Measurements from ENCODE around the gene PRR23A.

Gene PRR23A

DNA sequence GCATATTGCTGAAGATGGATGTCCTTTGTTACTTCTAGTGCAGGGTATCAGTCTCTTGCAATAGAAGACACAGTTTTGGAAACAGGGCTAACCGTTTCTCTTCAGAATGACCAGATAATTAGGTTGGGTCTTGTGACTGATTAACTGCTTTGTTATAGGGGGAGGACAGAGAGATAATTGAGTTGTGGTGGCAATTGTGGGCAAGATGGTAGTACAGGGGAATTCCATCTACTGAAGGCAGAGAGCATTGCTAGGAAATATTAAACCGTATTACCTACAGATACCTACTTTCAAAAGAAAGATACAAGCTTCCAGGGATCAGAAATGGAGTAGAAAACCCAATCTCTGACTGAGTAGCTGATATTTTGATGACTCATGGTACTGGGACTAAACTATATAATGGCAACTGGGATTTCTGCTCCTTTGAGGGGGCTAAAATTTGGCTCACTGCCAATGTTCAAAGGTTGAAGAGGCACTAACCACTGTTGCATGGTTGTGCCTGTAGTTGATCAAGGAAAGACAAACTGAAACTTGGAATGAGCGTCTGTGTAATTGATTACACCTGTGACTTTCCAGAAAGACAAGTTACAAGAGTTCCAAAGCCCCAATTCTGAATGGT, 10.5 kb upstream of the PRR23A start:
- Histone ChIP-seq H3K27me3 (ENCODE audit: control insufficient read depth, insufficient read depth, low read length) (no peaks in the 10 kb centered on the region), H3K4me1 (ENCODE audit: control insufficient read depth, insufficient read depth, low read length) (no peaks in the 10 kb centered on the region), H3K4me2 (ENCODE audit: low read length) (no peak overlapping the region), H3K36me3 (ENCODE audit: insufficient read depth, low read length) (no peaks in the 10 kb centered on the region), H3K9ac (ENCODE audit: low read depth, low read length) (no peak overlapping the region), H3K9me3 (replicated peaks; ENCODE audit: low read length) (no peaks in the 10 kb centered on the region), H3K4me3 (ENCODE audit: low read length) (no peak overlapping the region)

GRCh38 chr3:139005356-139005993, 593 bp downstream of the PRR23A start:
- Histone ChIP-seq H3K36me3 (ENCODE audit: insufficient read depth, low read length) (no peaks in the 10 kb centered on the region), H3K4me1 (ENCODE audit: control insufficient read depth, insufficient read depth, low read length) (no peaks in the 10 kb centered on the region), H3K4me3 (ENCODE audit: low read length) (no peak overlapping the region), H3K9me3 (replicated peaks; ENCODE audit: low read length) (no peaks in the 10 kb centered on the region), H3K27me3 (ENCODE audit: control insufficient read depth, insufficient read depth, low read length) (no peaks in the 10 kb centered on the region), H3K9ac (ENCODE audit: low read depth, low read length) (no peak overlapping the region), H3K4me2 (ENCODE audit: low read length) (no peak overlapping the region)

- no peaks in the 10 kb centered on the region for H3K36me3 ChIP-seq (ENCODE audit: insufficient read depth, low read length)
- peaks cover 20% of the 10 kb centered on the region for H3K27me3 ChIP-seq (ENCODE audit: control insufficient read depth, insufficient read depth, low read length)
- H3K4me2 ChIP-seq (ENCODE audit: low read length), result no peak overlapping the region
- H3K4me1 ChIP-seq (ENCODE audit: control insufficient read depth, insufficient read depth, low read length), result no peaks in the 10 kb centered on the region
- no peaks in the 10 kb centered on the region for H3K9me3 ChIP-seq (replicated peaks; ENCODE audit: low read length)
- no peak overlapping the region for H3K4me3 ChIP-seq (ENCODE audit: low read length)
- no peak overlapping the region for H3K9ac ChIP-seq (ENCODE audit: low read depth, low read length)
These were observed 10.4 kb downstream of the PRR23A start for GRCh38 chr3:138995706-138996105.

- Histone ChIP-seq H3K9me3 (replicated peaks; ENCODE audit: low read length) (no peaks in the 10 kb centered on the region), H3K36me3 (ENCODE audit: insufficient read depth, low read length) (no peaks in the 10 kb centered on the region), H3K4me3 (ENCODE audit: low read length) (no peak overlapping the region), H3K9ac (ENCODE audit: low read depth, low read length) (no peak overlapping the region), H3K4me1 (ENCODE audit: control insufficient read depth, insufficient read depth, low read length) (no peaks in the 10 kb centered on the region), H3K4me2 (ENCODE audit: low read length) (no peak overlapping the region), H3K27me3 (ENCODE audit: control insufficient read depth, insufficient read depth, low read length) (peaks cover 18% of the 10 kb centered on the region)
These were observed 18.9 kb downstream of the PRR23A start for GRCh38 chr3:138987181-138987580.

- no peak overlapping the region for H3K4me3 ChIP-seq (ENCODE audit: low read length)
- no peak overlapping the region for H3K4me2 ChIP-seq (ENCODE audit: low read length)
- H3K4me1 ChIP-seq (ENCODE audit: control insufficient read depth, insufficient read depth, low read length), result no peaks in the 10 kb centered on the region
- peaks cover 30% of the 10 kb centered on the region for H3K27me3 ChIP-seq (ENCODE audit: control insufficient read depth, insufficient read depth, low read length)
- no peaks in the 10 kb centered on the region for H3K36me3 ChIP-seq (ENCODE audit: insufficient read depth, low read length)
- no peak overlapping the region for H3K9ac ChIP-seq (ENCODE audit: low read depth, low read length)
- no peaks in the 10 kb centered on the region for H3K9me3 ChIP-seq (replicated peaks; ENCODE audit: low read length)
These were observed 20.1 kb downstream of the PRR23A start for GRCh38 chr3:138985932-138986331.

GRCh38 chr3:138984816-138985215, 21.3 kb downstream of the PRR23A start:
- no peaks in the 10 kb centered on the region for H3K4me1 ChIP-seq (ENCODE audit: control insufficient read depth, insufficient read depth, low read length)
- no peak overlapping the region for H3K9ac ChIP-seq (ENCODE audit: low read depth, low read length)
- H3K4me3 ChIP-seq (ENCODE audit: low read length), result no peak overlapping the region

GRCh38 chr3:138976047-138976446, 30.0 kb downstream of the PRR23A start:
- Histone ChIP-seq H3K27me3 (ENCODE audit: control insufficient read depth, insufficient read depth, low read length) (peaks cover 24% of the 10 kb centered on the region), H3K36me3 (ENCODE audit: insufficient read depth, low read length) (no peaks in the 10 kb centered on the region), H3K9ac (ENCODE audit: low read depth, low read length) (no peak overlapping the region), H3K4me3 (ENCODE audit: low read length) (no peak overlapping the region), H3K4me2 (ENCODE audit: low read length) (no peak overlapping the region), H3K9me3 (replicated peaks; ENCODE audit: low read length) (no peaks in the 10 kb centered on the region), H3K4me1 (ENCODE audit: control insufficient read depth, insufficient read depth, low read length) (no peaks in the 10 kb centered on the region)

More at GRCh38 chr3:138984816-138985215, 21.3 kb downstream of the PRR23A start:
- Histone ChIP-seq H3K36me3 (ENCODE audit: insufficient read depth, low read length) (no peaks in the 10 kb centered on the region), H3K4me2 (ENCODE audit: low read length) (no peak overlapping the region), H3K9me3 (replicated peaks; ENCODE audit: low read length) (no peaks in the 10 kb centered on the region), H3K27me3 (ENCODE audit: control insufficient read depth, insufficient read depth, low read length) (peaks cover 39% of the 10 kb centered on the region)

DNA sequence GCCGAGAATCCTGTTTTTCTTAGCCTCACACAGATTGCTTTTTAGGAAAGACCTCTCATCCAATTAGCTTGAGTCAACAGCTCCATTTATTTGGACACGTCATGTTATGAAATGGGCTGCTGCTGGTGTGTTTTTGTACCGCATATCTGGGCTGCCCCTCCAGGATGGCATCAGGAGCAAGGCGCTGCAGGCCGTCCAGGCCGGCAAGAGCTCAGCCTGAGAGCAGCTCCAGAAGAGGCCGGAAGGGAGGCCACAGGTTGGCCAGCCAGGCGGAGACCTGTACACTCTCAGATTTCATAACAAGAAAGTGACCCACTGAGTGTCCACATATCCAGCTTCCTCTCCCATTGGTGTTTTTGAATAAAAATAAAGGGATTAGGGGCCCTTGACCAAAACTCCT, 30.7 kb downstream of the PRR23A start:
- peaks cover 26% of the 10 kb centered on the region for H3K27me3 ChIP-seq (ENCODE audit: control insufficient read depth, insufficient read depth, low read length)
- no peaks in the 10 kb centered on the region for H3K36me3 ChIP-seq (ENCODE audit: insufficient read depth, low read length)
- H3K9ac ChIP-seq (ENCODE audit: low read depth, low read length), result no peak overlapping the region
- no peaks in the 10 kb centered on the region for H3K9me3 ChIP-seq (replicated peaks; ENCODE audit: low read length)
- no peaks in the 10 kb centered on the region for H3K4me1 ChIP-seq (ENCODE audit: control insufficient read depth, insufficient read depth, low read length)
- H3K4me3 ChIP-seq (ENCODE audit: low read length), result no peak overlapping the region
- no peak overlapping the region for H3K4me2 ChIP-seq (ENCODE audit: low read length)

DNA sequence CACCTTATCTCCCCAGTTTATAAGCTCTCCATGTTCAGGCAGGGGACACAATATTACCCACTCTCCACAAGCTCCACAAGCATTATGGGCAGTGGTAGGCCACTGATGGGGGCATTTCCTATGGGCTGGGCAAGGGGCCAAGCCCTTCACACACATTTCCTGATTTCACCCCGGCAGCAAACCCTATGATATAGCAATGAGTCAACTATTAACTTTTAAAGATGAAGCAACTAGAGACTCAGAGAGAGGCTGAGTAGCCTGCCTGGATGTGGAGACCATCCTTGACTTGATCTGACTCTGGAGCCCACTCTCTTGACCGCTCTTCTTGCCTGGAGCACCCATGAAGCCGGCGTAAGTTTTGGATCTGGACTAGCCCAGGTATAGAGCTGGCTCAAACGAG, 31.6 kb downstream of the PRR23A start:
- no peak overlapping the region for H3K4me3 ChIP-seq (ENCODE audit: low read length)
- H3K36me3 ChIP-seq (ENCODE audit: insufficient read depth, low read length), result no peaks in the 10 kb centered on the region
- no peaks in the 10 kb centered on the region for H3K9me3 ChIP-seq (replicated peaks; ENCODE audit: low read length)
- H3K4me2 ChIP-seq (ENCODE audit: low read length), result no peak overlapping the region
- peaks cover 26% of the 10 kb centered on the region for H3K27me3 ChIP-seq (ENCODE audit: control insufficient read depth, insufficient read depth, low read length)
- H3K9ac ChIP-seq (ENCODE audit: low read depth, low read length), result no peak overlapping the region
- H3K4me1 ChIP-seq (ENCODE audit: control insufficient read depth, insufficient read depth, low read length), result no peaks in the 10 kb centered on the region

- no peaks in the 10 kb centered on the region for H3K4me1 ChIP-seq (ENCODE audit: control insufficient read depth, insufficient read depth, low read length)
- H3K27me3 ChIP-seq (ENCODE audit: control insufficient read depth, insufficient read depth, low read length), result peaks cover 32% of the 10 kb centered on the region
- no peaks in the 10 kb centered on the region for H3K36me3 ChIP-seq (ENCODE audit: insufficient read depth, low read length)
- H3K9me3 ChIP-seq (replicated peaks; ENCODE audit: low read length), result no peaks in the 10 kb centered on the region
- H3K9ac ChIP-seq (ENCODE audit: low read depth, low read length), result no peak overlapping the region
- no peak overlapping the region for H3K4me2 ChIP-seq (ENCODE audit: low read length)
- H3K4me3 ChIP-seq (ENCODE audit: low read length), result no peak overlapping the region
These were observed 33.1 kb downstream of the PRR23A start for GRCh38 chr3:138972941-138973340.

- H3K27me3 ChIP-seq (ENCODE audit: control insufficient read depth, insufficient read depth, low read length), result peaks cover 32% of the 10 kb centered on the region
- H3K4me1 ChIP-seq (ENCODE audit: control insufficient read depth, insufficient read depth, low read length), result no peaks in the 10 kb centered on the region
- H3K9me3 ChIP-seq (replicated peaks; ENCODE audit: low read length), result no peaks in the 10 kb centered on the region
- H3K36me3 ChIP-seq (ENCODE audit: insufficient read depth, low read length), result no peaks in the 10 kb centered on the region
- no peak overlapping the region for H3K9ac ChIP-seq (ENCODE audit: low read depth, low read length)
- no peak overlapping the region for H3K4me3 ChIP-seq (ENCODE audit: low read length)
- no peak overlapping the region for H3K4me2 ChIP-seq (ENCODE audit: low read length)
These were observed 34.2 kb downstream of the PRR23A start for GRCh38 chr3:138971766-138972320.

DNA sequence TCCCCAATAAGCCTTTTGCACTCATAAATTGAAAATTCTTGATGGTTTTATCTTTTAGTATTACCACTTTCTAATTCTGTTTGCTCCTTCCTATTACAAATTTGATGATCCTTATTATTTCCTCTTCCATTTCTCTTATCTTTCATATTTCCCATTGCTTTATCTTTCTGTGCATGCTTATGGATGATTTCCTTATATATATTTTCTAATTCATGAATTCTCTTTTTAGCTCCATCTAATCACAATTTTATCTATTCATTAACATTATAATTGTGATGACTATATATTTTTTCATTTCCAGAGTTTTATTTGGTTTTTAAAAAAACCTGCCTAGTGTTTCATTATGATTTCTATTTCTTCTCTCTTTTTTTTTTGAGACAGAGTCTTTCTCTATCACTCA, 41.1 kb downstream of the PRR23A start:
- no peak overlapping the region for H3K4me2 ChIP-seq (ENCODE audit: low read length)
- H3K27me3 ChIP-seq (ENCODE audit: control insufficient read depth, insufficient read depth, low read length), result peaks cover 34% of the 10 kb centered on the region
- H3K4me3 ChIP-seq (ENCODE audit: low read length), result no peak overlapping the region
- no peaks in the 10 kb centered on the region for H3K36me3 ChIP-seq (ENCODE audit: insufficient read depth, low read length)
- no peaks in the 10 kb centered on the region for H3K4me1 ChIP-seq (ENCODE audit: control insufficient read depth, insufficient read depth, low read length)
- no peaks in the 10 kb centered on the region for H3K9me3 ChIP-seq (replicated peaks; ENCODE audit: low read length)
- H3K9ac ChIP-seq (ENCODE audit: low read depth, low read length), result no peak overlapping the region
